ENCODE results near the gene HSPB7. TPM values are rescaled to one million over a fixed set of nuclear protein-coding genes. Genes with fewer than 3 reads are reported as not detected.
"Not testable (repeated sequence)": the region's sequence is repeated elsewhere in the genome, so short reads cannot be mapped to it uniquely, and the experiment has no call there.

The HSPB7 gene
- total RNA-seq, 1 experiment from 2014 or later = 0.07 TPM

GRCh38 chr1:16021681-16022080 lies 3.8 kb upstream of the HSPB7 start, which contains the start of gene CLCNKA:
Gene CLCNKA (plus strand): TSS chr1:16022036. CDS start chr1:16022620, 584 bp downstream.
- Histone ChIP-seq H3K36me3 (replicated peaks; ENCODE audit: control insufficient read depth, insufficient read depth, low read length) (no peaks in the 10 kb centered on the region), H3K27me3 (ENCODE audit: control insufficient read depth, insufficient read depth, low read length) (peaks cover 4% of the 10 kb centered on the region; the same call in 1 of the 2 replicates), H3K4me3 (ENCODE audit: insufficient read depth, low read depth, low read length) (no peak within 1 kb of the TSS)
- no peak for DNase-seq

DNA sequence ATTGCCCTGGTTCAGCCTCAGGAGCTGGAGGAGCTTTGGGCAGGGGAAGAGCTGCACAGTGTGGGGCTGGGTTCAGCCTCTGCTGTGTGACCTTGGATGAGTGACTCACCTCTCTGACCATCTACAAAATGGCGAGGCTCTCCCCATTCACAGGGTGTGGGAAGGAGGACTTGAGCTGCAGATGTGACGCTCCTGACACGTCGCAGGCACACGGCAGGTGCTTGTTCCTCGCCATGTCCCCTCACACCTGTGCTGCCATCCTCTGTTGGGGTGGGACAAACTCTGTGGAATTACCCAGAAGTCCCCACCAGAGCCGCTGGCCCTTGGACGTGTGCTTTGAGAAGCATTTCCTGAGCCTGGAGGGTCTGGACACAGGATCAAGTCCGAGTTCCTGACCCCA lies 3.0 kb upstream of the HSPB7 start:
- not testable (repeated sequence) for H3K27me3 ChIP-seq (ENCODE audit: control insufficient read depth, insufficient read depth, low read length); H3K4me3 ChIP-seq (ENCODE audit: insufficient read depth, low read depth, low read length); DNase-seq; H3K36me3 ChIP-seq (replicated peaks; ENCODE audit: control insufficient read depth, insufficient read depth, low read length)

- no peaks in the 10 kb centered on the region for H3K36me3 ChIP-seq (replicated peaks; ENCODE audit: control insufficient read depth, insufficient read depth, low read length)
- H3K4me3 ChIP-seq (ENCODE audit: insufficient read depth, low read depth, low read length) = no peak overlapping the region
- H3K27me3 ChIP-seq (ENCODE audit: control insufficient read depth, insufficient read depth, low read length) = peaks cover 4% of the 10 kb centered on the region; the same call in 1 of the 2 replicates
- DNase-seq = no peak
Measured at GRCh38 chr1:16020325-16020724, 2.5 kb upstream of the HSPB7 start.

DNA sequence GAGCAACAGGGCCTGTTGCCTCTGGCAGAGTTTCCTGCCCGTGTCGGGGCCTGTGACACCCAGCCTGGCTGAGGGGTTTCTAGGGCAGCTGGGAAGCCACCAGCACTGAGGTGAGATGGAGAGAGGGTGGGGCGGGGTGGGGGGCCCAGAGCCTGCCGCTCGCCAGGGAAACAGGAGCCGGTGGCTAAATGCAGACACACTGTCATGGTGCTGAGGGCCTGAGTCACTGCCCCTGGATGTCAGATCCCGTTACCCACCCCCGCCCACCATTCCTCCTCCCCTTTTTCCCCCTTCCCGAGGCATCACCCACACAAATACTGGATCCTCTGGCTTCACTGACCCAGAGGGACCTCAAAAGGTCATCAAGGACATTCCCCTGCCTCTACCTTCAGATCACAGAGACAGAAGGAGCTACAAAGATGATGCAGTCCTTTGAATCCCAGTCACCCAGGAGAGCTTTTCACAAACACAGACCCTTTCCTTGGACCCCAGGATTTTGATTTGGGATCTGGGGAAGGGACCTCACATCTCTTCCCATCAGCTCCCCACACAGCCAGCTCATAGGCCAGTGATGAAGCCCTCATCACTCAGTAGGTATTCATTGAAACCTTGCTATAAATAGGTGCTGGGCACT lies 1.9 kb upstream of the HSPB7 start:
- peak; percentile 61 for DNase-seq
- Histone ChIP-seq H3K27me3 (ENCODE audit: control insufficient read depth, insufficient read depth, low read length) (peaks cover 4% of the 10 kb centered on the region; the same call in 1 of the 2 replicates), H3K4me3 (ENCODE audit: insufficient read depth, low read depth, low read length) (no peak overlapping the region)

GRCh38 chr1:16018749-16019643 lies 1.2 kb upstream of the HSPB7 start:
- peak; percentile 48 for DNase-seq
- H3K4me3 ChIP-seq (ENCODE audit: insufficient read depth, low read depth, low read length) = no peak overlapping the region

More for the DNA sequence above, 1.9 kb upstream of the HSPB7 start:
- no peaks in the 10 kb centered on the region for H3K36me3 ChIP-seq (replicated peaks; ENCODE audit: control insufficient read depth, insufficient read depth, low read length)

GRCh38 chr1:16018308-16018707 lies 465 bp upstream of the HSPB7 start:
- H3K36me3 ChIP-seq (replicated peaks; ENCODE audit: control insufficient read depth, insufficient read depth, low read length) = no peaks in the 10 kb centered on the region
- DNase-seq = peak; percentile 30
- peaks cover 3% of the 10 kb centered on the region; the same call in 1 of the 2 replicates for H3K27me3 ChIP-seq (ENCODE audit: control insufficient read depth, insufficient read depth, low read length)
- no peak overlapping the region for H3K4me3 ChIP-seq (ENCODE audit: insufficient read depth, low read depth, low read length)

More at GRCh38 chr1:16018749-16019643, 1.2 kb upstream of the HSPB7 start:
- peaks cover 4% of the 10 kb centered on the region; the same call in 1 of the 2 replicates for H3K27me3 ChIP-seq (ENCODE audit: control insufficient read depth, insufficient read depth, low read length)
- no peaks in the 10 kb centered on the region for H3K36me3 ChIP-seq (replicated peaks; ENCODE audit: control insufficient read depth, insufficient read depth, low read length)

GRCh38 chr1:16017076-16017460 lies 775 bp downstream of the HSPB7 start:
- Histone ChIP-seq H3K36me3 (replicated peaks; ENCODE audit: control insufficient read depth, insufficient read depth, low read length) (no peaks in the 10 kb centered on the region), H3K4me3 (ENCODE audit: insufficient read depth, low read depth, low read length) (no peak overlapping the region), H3K27me3 (ENCODE audit: control insufficient read depth, insufficient read depth, low read length) (no peaks in the 10 kb centered on the region)
- peak; percentile 68 for DNase-seq

GRCh38 chr1:16015960-16016901 lies 1.6 kb downstream of the HSPB7 start:
- Histone ChIP-seq H3K4me3 (ENCODE audit: insufficient read depth, low read depth, low read length) (no peak overlapping the region), H3K36me3 (replicated peaks; ENCODE audit: control insufficient read depth, insufficient read depth, low read length) (no peaks in the 10 kb centered on the region), H3K27me3 (ENCODE audit: control insufficient read depth, insufficient read depth, low read length) (no peaks in the 10 kb centered on the region)
- peak; percentile 76 for DNase-seq

DNA sequence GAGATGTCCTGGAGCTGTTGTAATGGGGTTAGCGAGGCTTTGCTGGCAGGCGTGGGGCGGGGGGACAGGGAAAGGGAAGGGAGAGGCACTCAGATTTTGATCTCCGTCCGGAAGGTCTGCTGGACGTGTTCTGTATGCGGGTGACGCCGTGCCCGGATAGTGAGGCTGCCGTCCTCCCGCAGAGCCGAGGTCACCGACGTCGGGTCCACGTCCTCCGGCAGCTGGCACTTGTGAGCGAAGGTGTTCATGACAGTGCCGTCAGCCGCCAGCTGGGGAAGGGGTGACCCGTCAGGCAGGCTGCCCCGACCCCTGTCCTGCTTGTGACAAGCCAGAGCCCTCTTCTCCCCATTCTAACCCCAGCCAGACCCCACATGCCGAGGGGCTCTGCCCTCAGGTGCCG lies 2.4 kb downstream of the HSPB7 start:
- Histone ChIP-seq H3K36me3 (replicated peaks; ENCODE audit: control insufficient read depth, insufficient read depth, low read length) (no peaks in the 10 kb centered on the region), H3K27me3 (ENCODE audit: control insufficient read depth, insufficient read depth, low read length) (no peaks in the 10 kb centered on the region), H3K4me3 (ENCODE audit: insufficient read depth, low read depth, low read length) (no peak overlapping the region)
- no peak for DNase-seq

DNA sequence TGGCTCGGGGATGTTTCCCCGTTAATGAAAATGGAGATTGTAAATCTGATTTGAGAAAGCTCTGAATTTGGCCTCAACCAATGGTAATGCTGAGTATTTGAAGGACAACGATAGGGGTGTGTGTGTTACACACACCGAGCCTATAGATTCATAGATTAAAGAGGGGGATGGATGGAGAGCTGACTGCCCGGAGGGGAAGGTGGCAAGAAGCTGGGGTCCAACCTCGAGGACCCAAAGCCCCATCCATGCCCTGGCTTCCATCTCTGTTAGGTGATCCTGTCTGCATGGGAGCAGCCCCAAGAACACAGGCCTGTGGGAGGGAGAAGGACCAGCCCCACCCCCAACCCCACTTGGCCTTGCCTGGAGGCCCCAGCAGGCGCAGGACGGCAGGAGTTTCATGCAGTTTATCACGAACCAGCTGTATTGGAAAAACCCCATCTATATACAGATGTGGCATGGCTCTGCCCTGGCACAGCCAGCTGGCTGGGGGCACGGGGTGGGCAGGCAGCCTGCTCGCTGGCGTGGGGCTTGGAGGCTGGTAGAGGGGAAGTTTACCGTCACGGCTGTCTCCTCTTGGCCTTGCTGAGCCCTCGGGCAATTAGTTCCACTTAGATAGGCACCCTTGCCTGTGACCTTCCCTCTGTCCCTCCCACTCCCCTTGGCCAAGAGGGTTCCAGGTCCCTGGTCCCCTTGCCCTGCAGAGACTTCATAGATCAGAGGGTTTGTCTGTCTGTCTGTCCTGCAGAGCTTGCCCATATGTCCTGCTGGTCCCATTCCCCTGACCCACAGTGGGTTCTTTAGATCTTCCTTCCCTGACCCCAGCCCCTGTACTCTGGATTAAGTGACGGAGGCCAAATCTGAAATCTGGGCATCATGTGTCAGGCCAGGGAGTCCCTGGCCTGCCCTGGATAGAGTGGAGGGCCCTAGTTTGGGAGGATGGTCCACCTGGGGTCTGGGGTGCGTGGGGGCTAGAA lies 3.0 kb downstream of the HSPB7 start:
- no peaks in the 10 kb centered on the region for H3K36me3 ChIP-seq (replicated peaks; ENCODE audit: control insufficient read depth, insufficient read depth, low read length)
- no peak overlapping the region for H3K4me3 ChIP-seq (ENCODE audit: insufficient read depth, low read depth, low read length)
- no peaks in the 10 kb centered on the region for H3K27me3 ChIP-seq (ENCODE audit: control insufficient read depth, insufficient read depth, low read length)
- peak; percentile 69 for DNase-seq

GRCh38 chr1:16013908-16014258 lies 4.0 kb downstream of the HSPB7 start:
- Histone ChIP-seq H3K36me3 (replicated peaks; ENCODE audit: control insufficient read depth, insufficient read depth, low read length) (no peaks in the 10 kb centered on the region), H3K27me3 (ENCODE audit: control insufficient read depth, insufficient read depth, low read length) (no peaks in the 10 kb centered on the region), H3K4me3 (ENCODE audit: insufficient read depth, low read depth, low read length) (no peak overlapping the region)
- peak; percentile 58 for DNase-seq

DNA sequence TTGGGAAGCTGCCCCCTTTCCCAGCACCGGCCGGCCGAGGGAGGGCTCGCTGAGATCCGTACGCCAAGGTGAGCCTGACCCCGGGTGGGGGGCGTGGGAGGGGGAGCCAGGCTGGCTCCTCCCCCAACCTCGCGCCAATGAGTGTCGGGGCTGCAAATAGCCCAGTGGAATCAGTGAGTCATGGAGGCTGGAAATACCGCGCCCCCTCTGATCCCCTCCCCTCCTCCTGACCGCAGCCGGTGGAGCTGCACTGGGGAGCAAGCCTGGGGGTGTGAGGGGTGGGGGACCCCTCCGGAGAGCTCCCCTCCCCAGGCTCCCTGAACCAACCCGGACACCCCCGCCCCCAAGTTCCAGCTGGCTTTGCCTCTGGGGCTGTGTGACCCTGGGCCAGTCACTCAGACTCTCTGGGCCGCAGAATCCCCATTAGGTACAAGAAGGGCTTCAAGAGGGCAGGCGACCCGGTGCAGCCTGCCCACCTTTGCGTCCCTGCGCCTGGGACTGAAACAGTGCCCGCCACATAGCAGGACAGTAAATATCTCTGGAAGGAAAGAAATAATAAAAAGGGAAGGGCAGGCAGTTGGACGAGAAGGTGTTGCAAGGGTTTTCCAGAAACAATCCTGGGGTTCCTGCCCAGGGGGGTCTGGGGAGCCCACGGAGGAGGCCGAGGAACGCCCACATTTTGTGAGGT lies 4.5 kb downstream of the HSPB7 start:
- H3K4me3 ChIP-seq (ENCODE audit: insufficient read depth, low read depth, low read length) = peak overlapping the region; percentile 39
- peak; percentile 97 for DNase-seq

More for the DNA sequence above, 4.5 kb downstream of the HSPB7 start:
- Histone ChIP-seq H3K36me3 (replicated peaks; ENCODE audit: control insufficient read depth, insufficient read depth, low read length) (no peaks in the 10 kb centered on the region), H3K27me3 (ENCODE audit: control insufficient read depth, insufficient read depth, low read length) (no peaks in the 10 kb centered on the region)
